Activated CD8-positive, alpha-beta memory T cell treated with anti-CD3 and anti-CD28 coated beads for 36 hours (primary cell): ENCODE measurements around the gene MAP6D1. TPM values are rescaled to one million over a fixed set of nuclear protein-coding genes. Genes with fewer than 3 reads are reported as not detected.

Source experiments
- CTCF ChIA-PET: fragments of 350-600 bp; sonication (Branson Sonifier 250); formaldehyde crosslinking; loops from one replicate; lab custom pipeline; 2021; ENCODE audit warnings: antibody characterized with exemption; lab: Charles Lee
- POLR2A ChIA-PET: fragments of 350-600 bp; sonication (Branson Sonifier 250); formaldehyde crosslinking; loops from one replicate; lab custom pipeline; 2021; ENCODE audit warnings: antibody characterized with exemption; lab: Charles Lee
- total RNA-seq, 2 experiments: library from RNA; stranded (reverse); gene quantifications; one replicate each; pipeline ENCODE4 v1.2.3, GENCODE V29; 2021

MAP6D1 gene
- total RNA-seq, 2 experiments from 2014 or later, result 3.3 to 4.0 TPM

DNA sequence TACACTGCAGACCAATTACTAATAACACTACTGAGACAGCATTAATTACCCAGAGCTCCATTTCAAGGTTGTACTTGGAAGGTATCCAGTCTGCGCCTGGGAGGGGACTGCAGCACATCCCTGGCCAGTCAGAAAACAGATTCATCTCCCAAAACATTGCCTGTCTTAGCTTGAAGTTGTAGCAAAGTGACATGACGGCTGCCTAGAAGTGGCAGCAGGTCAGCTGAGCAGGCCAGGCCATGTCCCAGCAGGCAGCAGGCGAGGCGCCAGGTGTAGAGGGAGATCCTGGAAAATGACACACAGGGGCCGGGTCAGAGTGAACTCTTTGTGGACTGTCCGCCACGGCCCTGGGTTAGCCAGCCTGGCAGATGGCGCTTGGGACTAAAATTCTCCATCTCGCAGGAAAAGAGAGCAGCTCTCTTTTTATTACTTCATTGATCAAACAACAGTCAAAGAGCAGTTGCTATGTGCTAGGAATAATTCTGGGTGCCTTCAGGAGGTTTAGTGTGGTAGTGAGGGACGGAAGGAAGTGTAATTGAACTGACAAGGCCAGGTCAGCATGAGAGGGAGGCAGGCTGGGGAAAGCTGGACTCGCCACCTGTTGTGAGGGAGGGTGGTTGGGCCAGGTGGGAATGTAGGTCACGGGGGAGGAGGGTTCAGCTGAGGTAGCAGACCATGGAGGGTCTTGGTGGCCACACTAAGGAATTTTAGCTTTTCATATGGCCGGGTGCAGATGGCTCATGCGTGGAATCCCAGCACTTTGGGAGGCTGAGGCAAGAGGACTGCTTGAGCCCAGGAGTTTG lies 1.3 kb upstream of the MAP6D1 start:
- POLR2A ChIA-PET, result interaction anchor here (1.0 kb wide), 1 partner anchor 58 kb away, joined by 3 read pairs; no protein-coding TSS in a partner anchor

DNA sequence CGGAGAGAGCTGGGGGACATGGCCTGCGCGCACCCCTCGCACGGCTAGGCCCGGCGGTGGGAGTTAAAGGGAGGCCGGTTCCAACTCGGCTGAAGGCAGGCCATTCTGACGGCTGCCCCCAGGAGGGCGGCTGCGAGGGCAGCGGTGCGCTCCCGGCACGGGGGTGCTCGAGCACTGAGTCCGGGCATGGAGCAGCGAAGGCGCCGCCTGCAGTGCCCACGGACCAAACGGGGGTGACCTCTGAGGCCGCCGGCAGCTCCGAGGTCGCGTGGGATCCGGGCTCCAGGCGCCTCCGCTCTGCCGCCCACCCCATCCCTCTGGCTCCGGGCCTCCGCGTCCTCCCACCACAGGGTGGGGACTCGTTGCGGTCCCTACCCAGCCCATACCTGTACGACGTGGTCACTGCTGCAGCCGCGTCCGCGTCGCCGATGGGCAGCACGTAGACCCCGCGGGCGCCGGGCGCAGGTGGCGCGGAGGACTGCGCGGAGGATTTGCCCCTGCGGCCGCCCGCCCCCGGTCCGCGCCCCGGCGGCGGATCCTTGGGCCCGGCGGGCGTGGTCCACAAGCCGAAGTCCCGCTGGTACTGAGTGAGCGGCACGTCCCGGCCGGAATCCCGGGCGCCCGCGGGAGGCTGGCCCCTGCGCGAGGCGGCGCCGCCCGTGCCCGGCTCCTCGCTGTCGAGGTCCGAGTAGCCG lies 469 bp downstream of the MAP6D1 start:
- ChIA-PET POLR2A (no interaction called here), CTCF (interaction anchor here (1.1 to 2.1 kb wide), 3 partner anchors 8 to 60 kb away, joined by 3 to 7 read pairs (median 3); partner anchors contain the start of gene PARL)

More for the DNA sequence above, 1.3 kb upstream of the MAP6D1 start:
- CTCF ChIA-PET, result interaction anchor here (0.8 to 2.1 kb wide), 4 partner anchors 11 to 471 kb away, joined by 3 to 7 read pairs (median 4); no protein-coding TSS in a partner anchor

DNA sequence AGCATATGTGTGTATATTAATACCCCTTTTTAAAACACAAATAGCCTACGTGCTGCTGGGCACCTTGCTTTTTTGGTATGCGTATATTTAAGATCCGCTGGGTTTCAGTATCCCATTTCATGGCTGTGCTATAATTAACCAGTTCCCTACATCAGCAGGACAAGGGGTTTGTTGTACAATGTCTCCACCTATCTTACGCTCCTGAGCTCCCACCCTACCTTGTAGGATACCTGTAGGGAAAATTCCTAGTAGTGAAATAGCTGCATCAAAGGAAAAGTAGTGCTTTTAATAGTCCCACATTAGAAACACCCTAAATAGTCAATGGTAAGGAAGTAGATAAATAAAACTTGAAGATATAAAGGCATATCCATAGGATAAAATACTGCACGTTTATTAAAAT lies 1.4 kb downstream of the MAP6D1 start:
- POLR2A ChIA-PET, result no interaction called here
- CTCF ChIA-PET, result no interaction called here

DNA sequence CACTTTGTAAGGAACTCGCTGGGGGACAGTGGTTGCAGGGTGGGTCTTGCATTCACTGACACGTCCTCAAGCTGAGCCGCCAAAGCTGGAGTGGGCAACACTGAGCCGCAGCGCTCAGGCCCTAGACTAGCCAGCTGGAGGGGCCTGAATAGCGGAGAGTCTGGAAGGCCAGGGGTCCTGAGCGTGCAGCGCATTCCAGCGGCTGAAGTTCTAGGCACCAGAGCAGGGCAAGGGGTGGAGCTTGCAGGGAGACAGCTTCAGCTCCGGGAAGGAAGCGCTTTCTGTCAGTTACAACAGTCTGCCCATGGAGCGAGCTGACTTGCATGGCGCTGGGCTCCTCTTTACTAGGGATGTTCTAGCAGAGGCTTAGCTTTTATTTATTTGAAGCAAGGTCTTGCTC lies 2.7 kb downstream of the MAP6D1 start:
- ChIA-PET CTCF (no interaction called here), POLR2A (no interaction called here)

DNA sequence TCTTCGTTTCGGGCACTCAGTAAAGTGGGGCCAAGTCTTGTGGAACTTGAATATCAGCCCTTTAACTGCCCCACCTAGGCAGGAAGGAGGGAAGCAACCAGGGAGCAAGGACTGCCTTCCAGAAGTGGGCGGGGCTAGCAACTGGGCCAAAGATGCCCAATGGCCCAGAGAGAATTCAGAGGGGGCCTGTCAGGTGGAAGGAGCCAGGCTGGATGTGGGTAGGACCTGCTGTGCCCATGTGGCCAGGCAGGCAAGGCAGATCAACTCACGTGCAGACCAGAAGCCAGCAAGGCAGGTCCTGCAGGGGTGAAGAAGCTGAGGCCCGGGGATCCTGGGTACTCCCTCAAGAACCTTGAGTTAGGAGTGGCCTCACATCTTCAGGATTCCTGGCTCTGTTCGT lies 5.5 kb downstream of the MAP6D1 start:
- POLR2A ChIA-PET, result no interaction called here

DNA sequence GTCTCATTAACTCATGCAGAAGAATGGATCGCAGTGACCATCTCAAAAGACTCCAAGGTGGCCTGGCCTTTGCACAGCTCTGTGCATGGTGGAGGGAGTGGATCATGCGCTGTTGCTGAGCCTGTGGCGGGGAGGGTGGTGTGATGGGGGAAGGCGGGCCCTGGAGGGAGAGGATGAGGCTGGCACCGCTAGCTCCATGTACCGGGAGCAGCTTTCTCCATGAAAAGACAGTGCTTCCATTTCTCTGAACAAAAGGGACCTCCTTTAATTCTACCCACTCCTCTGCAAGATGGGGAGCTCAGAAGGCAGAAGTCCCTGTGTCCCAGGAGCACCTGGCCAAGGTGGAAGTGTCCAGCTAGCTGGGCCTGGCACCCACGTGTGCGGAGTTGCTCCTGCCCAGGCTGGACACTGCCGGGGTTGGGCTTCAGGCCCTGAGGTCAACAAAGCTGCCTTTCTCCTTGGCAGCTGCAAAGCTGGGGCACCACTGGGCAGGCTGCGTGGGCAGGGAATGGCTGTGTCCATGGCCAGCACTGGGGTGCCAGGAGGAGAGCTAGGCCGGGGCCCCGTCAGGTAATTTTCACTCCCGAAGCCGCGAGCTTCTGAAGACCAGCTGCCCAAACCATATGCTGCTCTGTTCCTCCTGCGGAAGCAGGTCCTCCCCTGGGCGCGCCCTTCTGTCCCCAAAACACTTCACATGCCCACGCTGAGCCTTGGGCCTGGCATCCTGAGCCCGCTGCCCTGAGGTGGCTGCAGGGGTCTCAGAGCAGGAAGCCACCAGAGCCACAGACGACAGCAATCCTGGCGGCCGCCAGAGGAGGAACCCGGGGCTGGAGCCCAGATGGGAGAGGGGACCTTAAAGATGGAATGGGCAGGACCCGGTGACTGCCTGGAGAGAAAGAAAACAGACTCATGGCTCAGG lies 6.4 kb downstream of the MAP6D1 start:
- ChIA-PET CTCF (interaction anchor here (0.7 kb wide), 1 partner anchor 77 kb away, joined by 8 read pairs; no protein-coding TSS in a partner anchor), POLR2A (no interaction called here)

More for the DNA sequence above, 5.5 kb downstream of the MAP6D1 start:
- CTCF ChIA-PET, result no interaction called here

DNA sequence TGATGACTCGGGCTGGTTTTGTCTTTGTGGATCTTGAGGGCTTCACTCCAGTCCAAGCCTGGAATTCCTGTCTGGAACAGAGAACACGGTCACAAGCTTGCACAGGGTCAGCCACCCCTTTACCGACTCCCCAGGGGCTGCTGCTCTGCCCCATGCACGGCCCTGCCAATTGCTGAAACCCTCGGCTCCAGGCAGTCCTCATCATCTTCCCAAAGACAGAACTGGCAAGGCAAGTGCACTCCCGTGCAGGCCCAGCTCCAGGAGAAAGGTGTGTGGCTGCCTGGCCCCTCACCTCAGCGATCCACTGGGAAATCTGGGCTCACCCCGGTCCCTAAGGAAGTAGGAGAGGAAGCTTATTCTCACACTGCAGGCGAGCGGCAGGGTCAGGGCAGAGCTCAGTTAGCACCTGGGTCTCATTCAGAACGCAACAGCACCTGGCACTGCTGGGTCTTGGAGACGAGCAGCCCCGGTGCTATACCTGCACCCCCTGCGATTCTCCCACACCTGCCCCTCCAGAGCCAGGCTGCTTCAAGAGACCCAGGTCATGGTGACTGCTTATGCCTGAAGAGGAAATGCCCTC lies 7.2 kb downstream of the MAP6D1 start:
- ChIA-PET POLR2A (no interaction called here), CTCF (interaction anchor here (0.7 kb wide), 1 partner anchor 77 kb away, joined by 8 read pairs; no protein-coding TSS in a partner anchor)

DNA sequence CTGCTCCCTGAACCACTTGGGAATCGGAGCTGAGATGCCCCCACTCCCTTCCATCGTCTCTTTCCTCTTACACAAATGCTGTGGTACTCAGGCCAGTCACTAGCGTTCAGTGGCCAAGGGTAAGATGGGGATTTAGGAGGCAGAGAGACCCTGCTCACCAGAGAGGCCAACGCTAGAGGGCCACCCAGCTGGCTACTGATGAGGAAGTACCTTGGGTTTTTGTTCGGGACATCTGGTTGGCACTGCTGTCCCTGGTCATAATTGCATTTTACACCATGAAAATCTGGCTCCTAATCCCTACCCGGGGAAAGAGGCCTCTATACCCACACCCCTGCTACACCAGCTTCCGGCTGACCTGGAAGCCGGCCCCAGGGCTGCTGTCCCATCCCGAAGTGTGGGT lies 7.7 kb downstream of the MAP6D1 start:
- ChIA-PET POLR2A (interaction anchor here (0.5 kb wide), 1 partner anchor 1407 kb away, joined by 13 read pairs; no protein-coding TSS in a partner anchor), CTCF (interaction anchor here (0.5 to 0.9 kb wide), 2 partner anchors 8 to 579 kb away, joined by 3 to 4 read pairs; partner anchors contain the start of gene MAP6D1)

DNA sequence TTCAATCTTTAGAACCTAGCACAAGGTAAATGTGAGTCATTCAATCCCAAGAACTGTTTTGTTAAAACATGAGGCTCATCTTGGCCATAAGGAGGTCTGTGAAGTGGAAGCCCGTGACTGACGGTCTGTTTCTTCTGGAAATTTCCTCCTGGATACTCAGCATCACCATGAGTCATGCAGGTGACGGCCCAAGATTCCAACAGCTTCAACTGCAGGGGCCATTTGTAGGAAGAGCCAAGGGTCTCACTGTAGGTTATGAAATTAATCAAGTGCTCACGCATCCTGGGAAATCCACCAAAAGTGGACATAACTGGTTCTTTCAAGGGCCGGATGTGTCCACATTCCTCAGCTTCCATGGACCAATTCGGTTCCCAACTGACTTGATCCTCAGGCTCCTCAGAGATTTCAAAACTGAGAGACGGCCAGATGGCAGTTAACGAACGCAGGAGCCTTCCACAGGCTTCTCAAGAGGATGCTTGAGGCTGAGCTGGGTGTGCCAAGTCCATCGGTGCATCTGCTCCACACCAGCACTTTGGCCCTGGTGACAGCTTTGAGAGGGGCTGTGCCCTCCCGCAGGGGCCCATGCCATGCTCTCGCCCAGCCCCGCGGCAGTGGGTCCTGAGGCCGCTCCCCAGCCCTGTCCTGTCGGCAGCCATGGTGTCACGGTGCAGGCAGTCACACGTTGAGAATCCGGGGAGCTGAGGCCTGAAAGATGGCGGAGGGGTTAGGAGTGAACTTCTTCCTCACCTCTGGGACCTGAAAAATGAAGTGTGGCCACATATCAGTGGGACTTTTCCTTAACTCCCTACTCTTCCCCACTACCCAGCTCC lies 8.5 kb downstream of the MAP6D1 start:
- CTCF ChIA-PET, result interaction anchor here (0.5 to 1.9 kb wide), 3 partner anchors 9 to 578 kb away, joined by 3 to 7 read pairs (median 4); partner anchors contain the start of gene MAP6D1
- POLR2A ChIA-PET, result interaction anchor here (0.5 to 0.6 kb wide), 2 partner anchors 67 to 1408 kb away, joined by 3 to 13 read pairs; no protein-coding TSS in a partner anchor

DNA sequence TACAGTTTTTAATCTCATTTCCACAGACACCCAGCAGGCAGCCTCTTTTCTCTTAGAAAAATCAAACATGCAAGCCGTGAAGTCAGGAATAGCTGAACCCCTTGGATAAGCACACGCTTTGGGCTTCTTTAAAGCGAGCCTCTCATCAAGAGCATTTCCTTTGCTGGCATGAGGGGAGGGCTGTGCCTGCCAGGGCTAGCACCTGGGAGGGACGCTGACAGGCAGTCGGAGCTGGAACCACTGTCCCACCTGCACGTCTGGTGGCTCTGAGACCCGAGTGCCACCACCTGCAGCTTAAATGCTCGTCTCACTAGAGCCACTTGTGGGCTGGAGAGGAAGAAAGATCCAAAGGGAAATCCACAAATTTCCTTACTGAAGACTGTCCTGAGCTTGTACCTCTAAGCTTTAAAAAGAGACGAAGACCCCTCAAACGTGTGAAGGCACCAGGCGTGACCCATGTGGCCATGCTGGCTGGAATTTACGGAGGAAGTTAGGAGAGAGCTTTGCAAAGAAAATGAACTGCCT lies 9.4 kb downstream of the MAP6D1 start:
- POLR2A ChIA-PET, result interaction anchor here (0.6 kb wide), 2 partner anchors 68 to 360 kb away, joined by 3 read pairs; no protein-coding TSS in a partner anchor
- CTCF ChIA-PET, result interaction anchor here (1.9 kb wide), 1 partner anchor 10 kb away, joined by 7 read pairs; the partner anchor contains the start of gene MAP6D1

DNA sequence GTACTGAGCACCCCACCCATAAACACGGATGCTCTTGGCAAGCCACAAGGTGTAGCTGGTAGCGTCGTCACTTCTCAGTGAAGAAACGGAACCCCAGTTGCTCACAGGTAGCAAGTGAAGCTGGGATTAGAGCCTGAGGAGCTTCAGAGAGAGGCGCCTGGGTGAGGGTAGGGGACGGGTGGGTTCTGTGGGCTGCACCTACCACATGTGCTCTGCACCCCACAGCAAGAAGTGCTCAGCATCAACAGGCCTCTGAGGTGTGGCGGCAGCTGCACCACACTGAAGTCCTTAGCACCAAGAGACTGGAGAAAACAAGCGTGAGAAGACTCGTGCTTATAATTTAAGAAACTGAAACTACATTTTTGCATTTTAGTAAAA lies 9.8 kb downstream of the MAP6D1 start:
- CTCF ChIA-PET, result interaction anchor here (1.9 kb wide), 1 partner anchor 11 kb away, joined by 7 read pairs; the partner anchor contains the start of gene MAP6D1
- POLR2A ChIA-PET, result interaction anchor here (0.6 kb wide), 1 partner anchor 361 kb away, joined by 3 read pairs; no protein-coding TSS in a partner anchor

DNA sequence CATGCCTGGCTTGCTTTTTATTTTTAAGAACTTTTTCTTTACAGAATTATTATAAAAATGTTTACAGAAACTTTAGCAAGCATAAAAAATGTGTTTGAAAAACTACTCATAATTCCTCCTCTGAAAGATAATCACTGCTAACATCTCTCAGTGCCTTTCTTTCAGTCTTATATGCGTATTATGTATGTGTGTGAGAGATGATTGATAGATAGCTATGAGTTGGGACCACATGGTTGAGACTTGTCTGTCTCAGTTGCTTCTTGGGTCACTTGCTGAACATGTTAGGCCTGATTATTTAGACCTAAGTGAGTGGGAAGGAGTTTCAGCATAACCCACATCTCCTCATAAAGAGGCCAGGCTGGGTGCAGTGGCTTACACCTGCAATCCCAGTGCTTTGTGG lies 11.1 kb downstream of the MAP6D1 start:
- ChIA-PET POLR2A (no interaction called here), CTCF (no interaction called here)

DNA sequence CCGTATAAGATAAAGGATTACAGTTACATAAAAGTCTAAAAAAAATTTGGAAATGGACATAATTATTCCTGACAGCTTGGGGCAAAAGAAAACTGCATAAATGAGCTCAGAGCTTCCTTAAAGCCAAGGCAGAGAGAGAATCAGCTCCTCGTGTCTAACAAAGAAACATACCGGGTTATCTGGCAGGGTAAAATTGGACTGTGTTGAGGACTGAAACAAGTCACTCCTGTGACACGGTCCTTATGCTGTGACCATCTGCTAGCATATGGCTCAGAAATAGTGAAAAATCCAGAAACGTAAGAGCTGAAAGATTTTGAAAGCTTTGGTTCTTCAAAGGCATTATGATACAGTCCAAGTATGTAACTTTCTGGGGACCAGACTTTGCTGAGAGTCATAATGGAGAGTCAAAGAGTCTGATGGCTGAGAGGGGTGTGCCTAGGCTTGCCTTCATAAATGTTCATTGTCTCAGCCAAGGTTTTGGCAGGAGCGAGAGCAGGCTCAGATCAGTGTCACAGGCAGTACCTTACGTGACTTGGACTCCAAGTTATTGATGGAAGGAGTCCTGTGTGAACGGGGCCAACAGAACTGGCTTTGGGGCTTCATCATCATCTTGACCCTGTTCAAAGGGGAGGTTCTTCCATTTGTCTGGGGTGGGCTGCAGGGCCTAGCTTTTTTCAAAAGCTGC lies 12.5 kb downstream of the MAP6D1 start:
- CTCF ChIA-PET, result no interaction called here
- POLR2A ChIA-PET, result interaction anchor here (0.5 to 0.6 kb wide), 2 partner anchors 30 to 282 kb away, joined by 3 read pairs; no protein-coding TSS in a partner anchor

DNA sequence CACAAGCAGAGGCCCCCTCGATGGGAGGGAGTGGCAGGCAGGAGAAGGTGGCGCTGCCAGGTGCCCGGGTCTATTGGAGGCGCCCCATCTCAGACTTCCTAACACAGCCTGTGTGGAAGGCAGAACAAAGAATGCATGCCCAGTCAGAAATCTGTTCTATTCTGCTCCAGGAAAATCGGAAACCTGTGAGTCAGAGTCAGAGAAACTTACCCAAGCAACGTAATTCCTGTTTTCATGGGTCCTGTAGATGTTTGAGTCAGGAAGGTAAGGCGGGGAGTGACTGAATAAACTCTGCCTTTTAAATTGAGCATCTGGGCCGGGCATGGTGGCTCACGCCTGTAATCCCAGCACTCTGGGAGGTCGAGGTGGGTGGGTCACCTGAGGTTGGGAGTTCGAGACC lies 13.7 kb downstream of the MAP6D1 start:
- CTCF ChIA-PET, result no interaction called here
- POLR2A ChIA-PET, result no interaction called here

DNA sequence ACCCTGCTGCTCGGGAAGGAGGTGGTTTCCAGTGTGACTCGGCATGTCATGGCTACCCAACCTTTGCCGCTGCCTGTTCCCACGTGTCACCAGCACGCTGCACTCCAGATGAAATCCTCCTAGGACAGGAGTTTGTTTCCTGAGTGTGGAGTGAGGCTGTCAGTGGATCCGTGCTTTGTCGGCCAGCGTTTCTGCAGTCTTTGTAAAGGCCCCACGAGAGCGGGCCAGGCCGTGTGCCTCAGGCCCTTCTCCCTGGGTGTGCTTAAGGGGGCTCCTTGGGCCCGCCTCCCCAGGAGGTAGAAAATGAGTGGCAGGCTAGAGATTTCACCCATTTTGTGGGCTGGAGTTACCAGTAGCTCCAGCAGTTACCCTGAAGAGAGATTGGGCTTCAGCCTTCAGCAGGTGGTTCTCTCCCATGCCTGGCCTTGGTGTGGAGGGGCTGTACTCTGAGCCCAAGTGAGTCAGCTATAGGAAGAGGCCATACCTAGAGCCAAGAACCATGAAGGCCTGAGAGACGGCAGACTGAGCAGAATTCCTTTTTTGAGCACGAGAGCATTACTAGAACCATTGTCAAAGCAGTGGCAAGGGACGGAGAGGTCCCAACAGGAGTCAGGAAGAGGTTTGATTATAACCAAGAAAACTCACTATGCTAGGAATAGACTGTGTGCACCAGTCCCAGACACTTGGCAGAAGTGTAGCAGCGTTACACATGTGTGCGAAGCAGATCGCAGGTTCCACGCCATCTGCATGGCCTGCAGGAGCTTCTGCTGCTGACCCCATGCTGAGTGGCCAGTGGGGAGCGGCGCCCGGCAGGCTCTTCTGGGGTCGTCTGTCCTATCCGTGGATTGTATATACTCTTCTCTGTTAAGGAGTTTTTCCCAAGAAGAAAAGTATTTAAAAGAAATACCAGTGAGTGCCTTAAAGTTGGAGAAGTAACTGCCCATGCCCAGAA lies 14.5 kb downstream of the MAP6D1 start:
- ChIA-PET POLR2A (no interaction called here), CTCF (no interaction called here)
